SK-N-MC (cell line): ENCODE data around the gene PAK1.

Experiments used
- EZH2 ChIP-seq: fragments of 200-600 bp; sonication (generic); IDR thresholded peaks from one replicate; pipeline ENCODE4 v1.6.1; 2017; ENCODE audit warnings: antibody characterized with exemption
- POLR2AphosphoS5 ChIP-seq: IDR thresholded peaks from 2 replicates; pipeline ENCODE4 v1.6.1; 2012; ENCODE audit warnings: mild to moderate bottlenecking, low read depth, low read length, borderline replicate concordance

- TF ChIP-seq EZH2 (no peak), POLR2AphosphoS5 (no peak)
Observed at GRCh38 chr11:77501758-77502157, 27.9 kb upstream of the PAK1 start.
